HG03378 (cell line): ENCODE results near the gene PPM1M.
A peak's percentile ranks its signal among the peaks of the same experiment; 100 is the strongest.

ENCODE experiments used
- ATAC-seq: cut with Tn5 transposase; IDR thresholded peaks from one replicate; pipeline ENCODE4 v1.9.1; 2021; ENCODE audit warnings: mild to moderate bottlenecking, moderate library complexity; ENCODE audit not compliant: unreplicated experiment

Gene PPM1M

GRCh38 chr3:52215351-52215750, 30.2 kb upstream of the PPM1M start:
- ATAC-seq: no peak

DNA sequence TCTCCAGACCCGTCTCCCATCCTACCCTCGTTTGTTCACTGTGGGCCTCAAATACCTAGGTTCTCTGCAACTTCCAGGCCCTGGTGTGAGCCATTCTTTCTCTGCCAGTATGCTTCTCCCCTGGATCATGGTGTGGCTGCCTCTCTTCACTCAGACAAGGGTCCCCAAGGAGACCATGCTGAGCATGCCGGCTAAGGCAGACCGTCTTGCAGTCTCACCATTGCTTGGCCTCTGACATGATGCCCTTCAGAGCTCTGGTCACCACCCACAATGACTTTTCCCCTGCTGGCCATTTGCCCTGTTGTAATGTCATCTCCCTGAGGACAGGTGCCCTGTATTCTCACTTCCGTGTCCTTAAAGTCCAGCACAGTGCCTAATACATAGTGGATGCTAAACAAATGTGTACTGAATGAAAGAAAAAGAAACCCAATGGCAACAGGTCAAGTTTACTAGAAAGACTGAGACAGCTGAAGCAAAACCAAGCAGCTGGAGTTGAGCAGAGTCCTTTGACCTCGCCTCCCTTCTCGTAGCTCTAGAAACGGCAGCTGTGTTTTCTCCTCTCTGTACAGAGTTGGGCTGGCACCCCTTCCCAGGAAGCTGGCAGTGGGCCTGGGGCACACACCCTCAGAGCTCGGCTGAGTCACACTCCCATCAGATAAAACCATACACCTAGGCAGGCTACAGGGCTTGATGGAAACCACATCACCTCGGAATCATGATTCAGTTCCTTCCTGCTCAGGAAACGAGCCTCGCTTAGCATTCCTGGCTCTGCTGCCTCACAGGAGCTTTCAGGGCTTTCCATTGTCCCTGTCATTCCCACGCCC, 28.8 kb upstream of the PPM1M start:
- no peak for ATAC-seq

- ATAC-seq: no peak
These were observed 28.2 kb upstream of the PPM1M start for GRCh38 chr3:52217409-52217805.

GRCh38 chr3:52218026-52218425, 27.5 kb upstream of the PPM1M start:
- ATAC-seq: no peak

- ATAC-seq: no peak
These were observed 27.1 kb upstream of the PPM1M start for GRCh38 chr3:52218454-52218853.

DNA sequence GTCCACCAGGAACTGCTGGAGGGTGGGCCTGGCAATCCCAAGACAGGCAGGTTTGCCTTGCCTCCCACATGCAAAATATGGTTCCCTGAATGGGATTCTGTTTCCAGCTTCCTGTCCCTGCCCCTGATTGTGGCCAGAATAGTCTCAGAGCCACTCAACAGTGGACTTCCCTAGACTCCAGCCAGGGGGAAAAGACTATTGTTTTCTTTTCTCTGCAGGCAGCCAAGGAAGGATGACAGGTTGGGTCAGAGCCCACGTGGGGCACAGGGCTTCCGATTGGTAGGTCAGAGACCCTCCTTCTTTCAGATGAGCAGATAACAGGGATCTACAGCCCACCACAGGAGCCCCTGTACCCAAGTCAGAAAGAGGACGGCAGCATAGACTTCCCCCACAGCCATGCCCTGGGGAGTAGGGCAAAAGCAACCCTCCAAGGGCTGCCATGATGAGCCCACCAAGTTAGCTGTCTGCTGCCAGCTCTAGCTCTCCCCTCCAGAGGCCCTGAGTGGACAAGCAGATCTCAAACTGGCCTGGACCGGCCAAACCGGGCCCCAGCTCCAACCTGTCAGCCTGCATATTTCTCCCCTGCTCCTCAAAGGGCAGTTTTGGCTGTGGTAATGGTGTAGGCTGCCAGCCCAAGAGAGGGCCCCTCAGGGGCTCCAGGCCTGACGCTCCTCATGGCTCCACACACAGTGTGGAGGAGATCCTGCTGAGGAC, 26.5 kb upstream of the PPM1M start:
- ATAC-seq: no peak

DNA sequence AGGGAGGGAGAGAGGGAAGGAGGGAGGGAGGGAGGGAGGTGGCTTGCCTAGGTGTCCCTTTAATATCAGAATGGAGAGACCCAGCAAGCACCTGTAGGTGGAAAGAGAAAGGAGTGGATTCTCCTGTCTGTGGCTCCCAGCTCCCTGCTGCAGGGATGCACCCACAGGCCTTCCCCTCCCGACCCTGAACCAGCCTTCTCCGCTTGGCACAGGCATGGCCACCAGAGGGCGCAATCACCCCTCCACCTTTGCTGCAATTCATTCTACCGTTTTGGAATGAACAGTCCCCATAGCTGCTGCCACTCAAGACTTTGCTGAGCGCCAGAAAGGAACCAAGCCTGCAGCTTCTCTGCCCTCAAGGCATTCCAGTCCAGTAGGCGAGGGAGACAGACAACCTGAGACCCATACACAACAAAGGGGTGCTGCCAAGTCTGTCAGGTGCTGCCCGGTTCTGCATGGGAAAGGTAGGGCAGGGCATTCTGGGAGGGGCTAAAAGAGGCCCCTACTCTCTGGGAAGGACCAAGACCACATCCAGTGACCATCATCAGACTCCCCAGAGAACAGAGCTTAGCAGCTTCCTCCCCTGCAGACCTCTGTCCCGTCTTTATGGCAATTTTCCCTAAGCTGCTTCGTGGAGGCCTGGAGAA, 25.1 kb upstream of the PPM1M start:
- peak; percentile 53 for ATAC-seq

DNA sequence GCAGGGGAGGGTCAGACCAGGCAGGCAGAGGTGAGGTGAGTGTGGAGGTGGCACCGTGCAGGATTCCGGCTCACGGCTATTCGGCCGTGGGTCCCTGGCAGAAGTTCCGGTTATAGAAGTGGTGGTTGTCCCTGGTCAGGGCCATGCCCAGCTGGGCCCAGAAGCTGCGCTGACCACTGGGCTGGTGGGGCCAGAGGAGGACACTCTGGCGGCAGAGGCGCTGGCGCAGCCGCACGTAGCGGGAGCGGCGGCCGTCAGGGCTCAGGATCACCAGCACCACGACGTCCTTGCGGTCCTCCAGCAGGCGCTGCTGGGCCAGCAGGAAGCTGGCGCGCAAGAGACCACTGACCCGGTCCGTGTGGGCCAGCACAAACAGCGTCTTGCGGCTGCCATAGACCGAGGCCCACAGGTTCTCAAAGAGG, 24.4 kb upstream of the PPM1M start:
- ATAC-seq: no peak

DNA sequence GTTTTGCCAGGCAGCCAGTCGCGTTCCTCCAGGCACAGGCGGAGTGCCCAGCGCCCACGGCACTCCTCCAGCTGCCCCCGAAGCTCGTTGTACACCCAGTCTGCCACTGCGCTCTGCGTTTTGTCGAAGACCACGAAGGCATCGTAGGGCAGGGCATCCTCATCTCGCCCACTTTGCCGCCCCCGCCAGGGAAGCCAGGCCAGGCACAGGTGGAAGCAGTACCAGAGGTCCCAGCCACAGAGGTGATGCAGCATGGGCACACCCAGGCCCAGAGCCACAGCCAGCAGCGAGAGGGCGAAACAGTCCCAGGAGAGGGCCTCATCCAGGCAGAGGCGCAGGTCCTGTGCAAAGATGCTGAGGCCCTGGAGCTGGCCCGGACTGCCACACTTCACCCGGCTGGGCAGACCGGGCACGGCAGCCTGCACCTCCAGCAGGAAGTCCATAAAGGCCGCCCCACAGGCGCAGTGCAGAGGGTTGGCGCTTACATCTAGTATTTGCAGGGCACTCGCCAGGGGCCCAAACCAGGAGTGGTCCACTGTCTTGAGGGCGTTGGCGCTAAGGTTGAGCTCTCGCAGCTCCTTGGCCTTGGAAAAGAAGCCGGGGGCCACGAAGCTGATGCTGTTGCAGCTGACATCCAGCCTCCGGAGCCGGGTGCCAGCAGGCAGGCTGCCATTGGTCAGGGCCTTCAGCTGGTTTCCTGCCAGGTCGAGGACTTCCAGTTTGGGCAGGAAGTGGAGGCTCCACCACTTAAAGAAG, 23.8 kb upstream of the PPM1M start:
- ATAC-seq: no peak

- ATAC-seq: no peak
These were observed 23.0 kb upstream of the PPM1M start for GRCh38 chr3:52222319-52223221.

DNA sequence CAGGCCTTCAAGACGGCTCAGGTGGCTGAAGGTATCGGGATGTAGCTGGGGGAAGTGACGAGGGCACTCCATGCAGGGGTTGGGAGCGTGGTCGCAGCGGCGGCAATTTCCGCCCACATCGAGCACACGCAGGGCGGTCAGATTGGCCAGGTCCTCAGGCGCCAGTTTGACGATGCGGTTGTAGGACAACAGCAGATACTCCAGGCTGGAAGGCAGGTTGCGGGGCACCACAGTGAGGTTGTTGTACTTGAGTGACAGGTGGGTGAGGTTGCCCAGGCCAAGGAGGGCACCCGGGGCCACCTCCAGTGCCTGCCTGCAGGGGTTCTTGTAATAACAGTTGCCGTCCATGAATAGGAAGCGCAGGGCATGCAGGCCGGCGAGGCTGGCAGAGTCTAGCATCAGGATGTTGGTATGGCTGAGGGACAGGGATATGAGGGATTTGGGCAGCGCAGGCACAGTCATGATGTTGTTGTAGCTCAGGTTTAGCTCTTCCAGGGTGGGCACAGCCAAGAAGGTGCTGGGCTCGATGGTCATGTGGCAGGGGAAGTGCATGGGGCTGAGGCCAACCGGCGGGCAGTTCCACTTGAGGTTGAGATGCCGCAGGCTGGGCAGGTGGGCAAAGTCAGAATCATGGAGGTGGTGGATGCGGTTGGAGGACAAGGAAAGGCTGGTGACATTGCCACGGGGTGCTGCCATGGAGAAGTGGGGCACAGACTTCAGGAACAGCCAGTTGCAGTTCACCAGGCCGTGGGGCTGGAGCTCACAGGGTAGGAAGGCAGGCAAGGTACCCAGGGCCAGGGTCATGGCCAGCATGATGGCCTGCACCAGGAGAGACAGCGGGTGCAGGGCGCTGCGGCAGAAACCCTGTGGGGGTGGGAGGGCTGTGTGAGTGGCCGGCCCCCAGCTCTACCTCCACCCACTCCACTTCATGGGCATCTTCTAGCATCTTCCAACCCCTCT, 21.8 kb upstream of the PPM1M start:
- no peak for ATAC-seq

DNA sequence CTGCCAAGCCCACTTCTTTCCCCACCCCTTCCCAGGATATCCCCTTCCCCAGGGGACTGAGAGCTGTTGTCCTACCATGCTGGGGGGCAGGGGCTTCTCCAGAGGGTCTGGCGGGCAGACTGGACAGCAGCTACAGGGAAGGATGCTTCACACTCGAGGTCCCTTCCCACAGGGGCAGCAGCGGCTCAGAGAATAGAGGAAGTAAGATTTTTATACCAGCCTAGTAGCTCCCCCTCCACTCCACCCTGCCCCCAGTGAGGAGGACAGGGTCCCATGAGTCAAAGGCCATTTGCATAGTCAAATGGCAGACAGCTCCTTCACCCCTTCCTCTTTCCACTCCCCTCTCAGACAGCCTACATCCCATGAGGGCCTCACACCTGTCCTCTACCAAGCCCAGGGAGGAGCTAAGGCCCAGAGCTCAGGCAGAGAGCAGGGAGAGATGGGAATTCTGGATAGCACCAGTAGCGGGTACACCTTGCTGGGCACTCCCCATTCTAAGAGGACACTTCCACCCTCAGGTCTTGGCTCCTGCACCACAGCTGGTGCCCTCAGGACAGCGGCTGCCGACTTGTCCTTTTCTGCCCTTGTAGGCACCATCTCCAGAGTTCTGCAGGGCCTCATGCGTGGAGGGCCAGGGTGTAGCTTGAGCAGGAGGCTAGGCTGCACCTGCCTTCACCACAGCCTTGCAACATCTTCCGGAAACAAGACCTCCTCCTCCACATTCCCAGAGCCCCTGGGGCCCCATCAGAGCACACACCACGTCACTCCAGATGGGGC, 19.9 kb upstream of the PPM1M start, which contains the start of gene TLR9:
Gene TLR9, minus strand, starts transcription at position 194 of the 777 bp plus-strand sequence. Its CDS starts 116 bp downstream, at position 78.
- peak; percentile 78 for ATAC-seq

DNA sequence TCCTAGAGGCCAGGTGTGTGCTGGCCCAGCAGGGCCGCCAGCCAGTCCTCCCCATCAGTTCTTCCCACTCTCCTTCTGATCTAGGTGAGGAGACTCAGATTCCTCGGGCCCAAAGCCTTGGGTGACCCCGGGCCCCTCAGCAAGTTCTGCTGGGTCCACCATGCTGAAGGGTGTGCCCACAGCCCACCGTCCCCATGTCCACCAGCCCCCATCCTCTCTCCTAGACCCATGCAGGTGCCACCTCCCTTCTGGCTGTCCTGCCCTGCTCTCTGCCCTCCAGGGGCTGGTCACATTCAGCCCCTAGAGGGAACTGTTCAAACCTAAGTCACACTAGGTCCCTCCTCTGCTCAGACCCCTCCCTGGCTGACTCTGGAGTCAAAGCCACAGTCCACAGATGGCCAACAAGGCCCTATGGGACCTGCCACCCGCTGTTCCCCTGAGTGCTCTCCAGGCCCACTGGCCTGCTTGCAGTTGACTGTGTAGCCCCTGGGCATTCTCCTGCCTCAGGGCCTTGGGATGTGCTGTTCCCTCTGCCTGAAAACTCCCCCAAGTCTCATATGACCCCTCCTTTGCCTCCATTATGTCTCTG, 19.2 kb upstream of the PPM1M start:
- no peak for ATAC-seq

GRCh38 chr3:52227117-52227516, 18.4 kb upstream of the PPM1M start:
- ATAC-seq: no peak

- ATAC-seq: no peak
These were observed 17.8 kb upstream of the PPM1M start for GRCh38 chr3:52227766-52228165.

GRCh38 chr3:52228266-52228665, 17.3 kb upstream of the PPM1M start:
- ATAC-seq: no peak

- no peak for ATAC-seq
These were observed 16.7 kb upstream of the PPM1M start for GRCh38 chr3:52228751-52229291.
